Neural progenitor cell (in vitro differentiated cells): ENCODE data around the gene LILRA6. TPM values are rescaled to one million over a fixed set of nuclear protein-coding genes. Genes with fewer than 3 reads are reported as not detected.
"Not testable (repeated sequence)": the region's sequence is repeated elsewhere in the genome, so short reads cannot be mapped to it uniquely, and the experiment has no call there.

ENCODE experiments used
- DNase-seq: peaks from one replicate; pipeline ENCODE4 v3.0.0-alpha.2; 2016; ENCODE audit warnings: low spot score
- H2AFZ ChIP-seq: fragments of 200-600 bp; sonication (generic); replicated peaks from 2 replicates; pipeline ENCODE4 v1.6.1; 2016; ENCODE audit warnings: antibody characterized with exemption
- H3F3A ChIP-seq: fragments of 200-600 bp; sonication (generic); 2 replicates; pipeline ENCODE4 v1.6.1; 2016; ENCODE audit warnings: antibody characterized with exemption, low read depth
- H3K27ac ChIP-seq: fragments of 200-600 bp; sonication (generic); 2 replicates; pipeline ENCODE4 v1.5.1; 2016; ENCODE audit warnings: mild to moderate bottlenecking
- H3K27me3 ChIP-seq: fragments of 200-600 bp; sonication (generic); 2 replicates; pipeline ENCODE4 v1.6.1; 2016; ENCODE audit warnings: mild to moderate bottlenecking, moderate library complexity
- H3K36me3 ChIP-seq: fragments of 200-600 bp; sonication (generic); 2 replicates; pipeline ENCODE4 v1.5.1; 2016
- H3K4me1 ChIP-seq: fragments of 200-600 bp; sonication (generic); 2 replicates; pipeline ENCODE4 v1.6.1; 2016; ENCODE audit warnings: mixed run types
- H3K4me2 ChIP-seq: fragments of 200-600 bp; sonication (generic); 2 replicates; pipeline ENCODE4 v1.6.1; 2016
- H3K4me3 ChIP-seq: fragments of 200-600 bp; sonication (generic); 2 replicates; pipeline ENCODE4 v1.5.1; 2016
- H3K79me2 ChIP-seq: fragments of 200-600 bp; sonication (generic); 2 replicates; pipeline ENCODE4 v1.6.1; 2016; ENCODE audit warnings: low read depth
- H3K9ac ChIP-seq: fragments of 200-600 bp; sonication (generic); 2 replicates; pipeline ENCODE4 v1.6.1; 2016
- H3K9me3 ChIP-seq: fragments of 200-600 bp; sonication (generic); 2 replicates; pipeline ENCODE4 v1.5.1; 2016; ENCODE audit warnings: low read depth
- H4K20me1 ChIP-seq: fragments of 200-600 bp; sonication (generic); 2 replicates; pipeline ENCODE4 v1.6.1; 2016; ENCODE audit warnings: low read depth
- H3K27ac Mint-ChIP-seq: 3 replicates; pipeline ENCODE4 v1.8.0; 2021; ENCODE audit warnings: mixed read lengths
- H3K27me3 Mint-ChIP-seq: 2 replicates; pipeline ENCODE4 v1.8.0; 2022; ENCODE audit warnings: low read depth, mild to moderate bottlenecking, inconsistent platforms, moderate library complexity, mixed read lengths; ENCODE audit not compliant: insufficient read depth
- H3K36me3 Mint-ChIP-seq: 3 replicates; pipeline ENCODE4 v1.8.0; 2021; ENCODE audit warnings: mixed read lengths
- H3K4me1 Mint-ChIP-seq: 3 replicates; pipeline ENCODE4 v1.8.0; 2021; ENCODE audit warnings: mixed read lengths
- H3K4me3 Mint-ChIP-seq: 3 replicates; pipeline ENCODE4 v1.8.0; 2021; ENCODE audit warnings: mild to moderate bottlenecking, moderate library complexity, mixed read lengths
- H3K9me3 Mint-ChIP-seq: 3 replicates; pipeline ENCODE4 v1.8.0; 2020; ENCODE audit warnings: mixed read lengths
- CTCF ChIP-seq: fragments of 200-600 bp; sonication (generic); IDR thresholded peaks from 2 replicates; pipeline ENCODE4 v1.5.1; 2017; ENCODE audit warnings: antibody characterized with exemption, mild to moderate bottlenecking
- EZH2 ChIP-seq: fragments of 200-600 bp; sonication (generic); IDR thresholded peaks from 2 replicates; pipeline ENCODE4 v1.6.1; 2017; ENCODE audit warnings: antibody characterized with exemption, mild to moderate bottlenecking, moderate library complexity
- EZH2phosphoT487 ChIP-seq: fragments of 200-600 bp; sonication (generic); IDR thresholded peaks from 2 replicates; pipeline ENCODE4 v1.6.1; 2017; ENCODE audit warnings: antibody characterized with exemption
- total RNA-seq: library from RNA; depleted of rRNA; stranded (reverse); fragments of >200 nt; gene quantifications from 2 replicates; pipeline ENCODE4 v1.2.3, GENCODE V29; 2015; ENCODE audit warnings: low replicate concordance

LILRA6 gene
- total RNA-seq, 1 donor from 2014 or later: not detected

GRCh38 chr19:54273821-54274220, 31.2 kb upstream of the LILRA6 start:
- Histone ChIP-seq H3F3A (no peaks in the 10 kb centered on the region), H3K27ac (no peak overlapping the region), H2AFZ (no peak overlapping the region), H3K36me3 (no peaks in the 10 kb centered on the region), H3K4me2 (no peak overlapping the region), H3K4me1 (no peaks in the 10 kb centered on the region), H3K9me3 (no peaks in the 10 kb centered on the region), H3K4me3 (no peak overlapping the region), H4K20me1 (no peaks in the 10 kb centered on the region), H3K9ac (no peak overlapping the region), H3K27me3 (peaks cover 24% of the 10 kb centered on the region), H3K79me2 (no peaks in the 10 kb centered on the region)
- Mint-ChIP-seq H3K4me3 (no peak overlapping the region), H3K27ac (no peak overlapping the region), H3K36me3 (no peaks in the 10 kb centered on the region), H3K4me1 (no peaks in the 10 kb centered on the region), H3K9me3 (no peaks in the 10 kb centered on the region), H3K27me3 (peaks cover 7% of the 10 kb centered on the region)
- TF ChIP-seq CTCF (no peak), EZH2 (no peak), EZH2phosphoT487 (no peak)
- no peak for DNase-seq

- H3K36me3 ChIP-seq, H3K27ac ChIP-seq, H3K27ac Mint-ChIP-seq, H3K27me3 Mint-ChIP-seq, H3K79me2 ChIP-seq, H3K36me3 Mint-ChIP-seq, H3K9me3 Mint-ChIP-seq, H3K4me1 ChIP-seq, H2AFZ ChIP-seq, H3F3A ChIP-seq, H3K9me3 ChIP-seq, H3K4me3 Mint-ChIP-seq, H4K20me1 ChIP-seq, H3K4me2 ChIP-seq, DNase-seq, H3K9ac ChIP-seq, H3K4me1 Mint-ChIP-seq, H3K4me3 ChIP-seq: not testable (repeated sequence)
- H3K27me3 ChIP-seq: peaks cover 35% of the 10 kb centered on the region
These were observed 29.6 kb upstream of the LILRA6 start for GRCh38 chr19:54272181-54272580.

- H3K27me3 ChIP-seq: peaks cover 35% of the 10 kb centered on the region
- H3K27ac ChIP-seq, H4K20me1 ChIP-seq, H3K4me2 ChIP-seq, DNase-seq, H3K79me2 ChIP-seq, H3K36me3 Mint-ChIP-seq, H3K9me3 ChIP-seq, H3K4me3 ChIP-seq, H3K4me3 Mint-ChIP-seq, H3K9me3 Mint-ChIP-seq, H3K36me3 ChIP-seq, H3K27ac Mint-ChIP-seq, H3K9ac ChIP-seq, H3K4me1 Mint-ChIP-seq, H3F3A ChIP-seq, H3K4me1 ChIP-seq, H3K27me3 Mint-ChIP-seq, H2AFZ ChIP-seq: not testable (repeated sequence)
These were observed 29.0 kb upstream of the LILRA6 start for GRCh38 chr19:54271587-54271986.

GRCh38 chr19:54271106-54271505, 28.5 kb upstream of the LILRA6 start:
- H3K4me2 ChIP-seq: no peak overlapping the region
- no peak overlapping the region for H3K27ac ChIP-seq
- no peaks in the 10 kb centered on the region for H3K79me2 ChIP-seq
- H3K9ac ChIP-seq: no peak overlapping the region
- no peak overlapping the region for H3K4me3 Mint-ChIP-seq
- peaks cover under 1% of the 10 kb centered on the region for H3K4me1 Mint-ChIP-seq
- H3K27ac Mint-ChIP-seq: no peak overlapping the region
- H3K27me3 ChIP-seq: peaks cover 35% of the 10 kb centered on the region
- DNase-seq: no peak
- H3K4me3 ChIP-seq: no peak overlapping the region
- no peaks in the 10 kb centered on the region for H3K36me3 Mint-ChIP-seq
- no peaks in the 10 kb centered on the region for H3K9me3 Mint-ChIP-seq
- no peaks in the 10 kb centered on the region for H3K36me3 ChIP-seq
- H4K20me1 ChIP-seq: no peaks in the 10 kb centered on the region
- peaks cover 8% of the 10 kb centered on the region for H3K27me3 Mint-ChIP-seq
- no peaks in the 10 kb centered on the region for H3F3A ChIP-seq
- no peaks in the 10 kb centered on the region for H3K4me1 ChIP-seq
- H2AFZ ChIP-seq: no peak overlapping the region
- no peaks in the 10 kb centered on the region for H3K9me3 ChIP-seq
- no peak for TF ChIP-seq EZH2phosphoT487
- TF ChIP-seq EZH2: no peak
- no peak for TF ChIP-seq CTCF
